HCT116 (cell line): ENCODE data around the gene TBC1D32. TPM values are rescaled to one million over a fixed set of nuclear protein-coding genes. Genes with fewer than 3 reads are reported as not detected.

ENCODE experiments used
- ATAC-seq: fragments of 200-7000 bp; cut with Tn5 transposase; 2 replicates; pipeline ENCODE4 v1.9.1; 2020; ENCODE audit warnings: mild to moderate bottlenecking, moderate library complexity
- BruUV-seq: library from RNA; stranded (reverse); fragments of 400-500 nt; replicated peaks from 2 replicates; lab custom pipeline; 2021; lab: Mats Ljungman, UMichigan
- CTCF ChIA-PET: fragments of 300-600 bp; sonication (Branson Sonifier 250); formaldehyde crosslinking; loops from one replicate; lab custom pipeline; 2021; ENCODE audit warnings: antibody characterized with exemption; lab: Charles Lee
- POLR2A ChIA-PET: fragments of 300-600, 350-600 bp; sonication (Branson Sonifier 250); formaldehyde crosslinking; loops from one replicate; lab custom pipeline; 2021; ENCODE audit warnings: antibody characterized with exemption; lab: Charles Lee
- RAD21 ChIA-PET, 2 experiments: fragments of 300-600 bp; sonication (Branson Sonifier 250); formaldehyde crosslinking; loops; one replicate each; lab custom pipeline; 2023; ENCODE audit warnings: low total read pairs in 2 of 2; ENCODE audit not compliant: uncharacterized antibody in 2 of 2, unreplicated experiment in 2 of 2, low non-redundant PET in 1 of 2; lab: Charles Lee
- DNase-seq: peaks from one replicate; pipeline ENCODE4 v3.0.0-alpha.2; 2010; ENCODE audit warnings: low read depth, low spot score
- H2AFZ ChIP-seq: fragments of 200-600 bp; shearing (Covaris generic), sonication (generic); 2 replicates; pipeline ENCODE4 v1.6.1; 2017; ENCODE audit warnings: low read depth, mixed run types, mixed read lengths, antibody characterized with exemption, low read length; ENCODE audit not compliant: poor library complexity, severe bottlenecking
- H3K27ac ChIP-seq: 2 replicates; pipeline ENCODE4 v1.5.1; 2012; ENCODE audit warnings: low read depth, low read length
- H3K27me3 ChIP-seq: fragments of 200-600 bp; sonication (generic); 2 replicates; pipeline ENCODE4 v1.6.1; 2016; ENCODE audit warnings: mixed run types, low read length, mixed read lengths; ENCODE audit not compliant: insufficient read depth
- H3K36me3 ChIP-seq, 2 experiments: fragments of 200-500 bp in 1 of 2; fragments of 200-600 bp in 1 of 2; sonication (Bioruptor generic) in 1 of 2; sonication (generic) in 1 of 2; 2 replicates each; pipeline versions ENCODE4 v1.5.1 to v1.6.1; 2014 to 2016; ENCODE audit warnings: low read length in 2 of 2, inconsistent platforms in 1 of 2, mixed read lengths in 1 of 2, mixed run types in 1 of 2; ENCODE audit not compliant: insufficient read depth in 2 of 2, control insufficient read depth in 1 of 2
- H3K4me1 ChIP-seq, 2 experiments: fragments of 200-600 bp in 1 of 2; sonication (generic) in 1 of 2; 2 replicates each; pipeline versions ENCODE4 v1.5.1 to v1.6.1; 2012 to 2017; ENCODE audit warnings: low read length in 2 of 2, inconsistent platforms in 1 of 2, mild to moderate bottlenecking in 1 of 2, mixed read lengths in 1 of 2, mixed run types in 1 of 2, moderate library complexity in 1 of 2; ENCODE audit not compliant: insufficient read depth in 2 of 2, control insufficient read depth in 1 of 2
- H3K4me2 ChIP-seq: fragments of 200-600 bp; sonication (generic); 2 replicates; pipeline ENCODE4 v1.6.1; 2017; ENCODE audit warnings: mixed run types, low read length, mixed read lengths
- H3K4me3 ChIP-seq, 2 experiments: fragments of 200-600 bp in 1 of 2; sonication (generic) in 1 of 2; replicated peaks in 1 of 2; 2 replicates each; pipeline ENCODE4 v1.5.1; 2011 to 2016; ENCODE audit warnings: low read length in 2 of 2, control low read depth in 1 of 2, low read depth in 1 of 2, mild to moderate bottlenecking in 1 of 2, mixed read lengths in 1 of 2, mixed run types in 1 of 2
- H3K79me2 ChIP-seq: fragments of 200-600 bp; sonication (generic); 2 replicates; pipeline ENCODE4 v1.6.1; 2017; ENCODE audit warnings: mild to moderate bottlenecking, mixed run types, low read length, moderate library complexity, mixed read lengths; ENCODE audit not compliant: insufficient read depth
- H3K9ac ChIP-seq: fragments of 200-600 bp; sonication (generic); 2 replicates; pipeline ENCODE4 v1.6.1; 2016; ENCODE audit warnings: low read length, mixed read lengths
- H3K9me2 ChIP-seq: fragments of 200-600 bp; sonication (generic), shearing (Covaris generic); 2 replicates; pipeline ENCODE4 v1.6.1; 2017; ENCODE audit warnings: mixed run types, mild to moderate bottlenecking, moderate library complexity; ENCODE audit not compliant: insufficient read depth
- H3K9me3 ChIP-seq, 2 experiments: fragments of 200-500 bp in 1 of 2; fragments of 200-600 bp in 1 of 2; sonication (Bioruptor generic) in 1 of 2; sonication (generic) in 1 of 2; 2 replicates each; pipeline ENCODE4 v1.6.1; 2014 to 2017; ENCODE audit warnings: low read length in 2 of 2, mixed read lengths in 2 of 2, inconsistent platforms in 1 of 2, low read depth in 1 of 2, mild to moderate bottlenecking in 1 of 2, mixed run types in 1 of 2, moderate library complexity in 1 of 2; ENCODE audit not compliant: control insufficient read depth in 1 of 2, insufficient read depth in 1 of 2
- H4K20me1 ChIP-seq: fragments of 200-600 bp; sonication (generic), shearing (Covaris generic); 2 replicates; pipeline ENCODE4 v1.6.1; 2017; ENCODE audit warnings: mixed run types, mild to moderate bottlenecking, moderate library complexity; ENCODE audit not compliant: insufficient read depth
- CBX3 ChIP-seq: IDR thresholded peaks from 2 replicates; pipeline ENCODE4 v1.6.1; 2012; ENCODE audit warnings: low read depth
- CEBPB ChIP-seq: IDR thresholded peaks from 2 replicates; pipeline ENCODE4 v1.6.1; 2012; ENCODE audit warnings: low read depth
- EGR1 ChIP-seq: IDR thresholded peaks from 2 replicates; pipeline ENCODE4 v1.6.1; 2012; ENCODE audit warnings: low read depth
- ELF1 ChIP-seq: IDR thresholded peaks from 2 replicates; pipeline ENCODE4 v1.6.1; 2012; ENCODE audit warnings: low read depth, borderline replicate concordance
- EZH2 ChIP-seq: fragments of 200-600 bp; sonication (generic); IDR thresholded peaks from 2 replicates; pipeline ENCODE4 v1.6.1; 2017; ENCODE audit warnings: antibody characterized with exemption, mixed run types
- FOSL1 ChIP-seq: IDR thresholded peaks from 2 replicates; pipeline ENCODE4 v1.6.1; 2012; ENCODE audit warnings: low read depth
- JUND ChIP-seq: IDR thresholded peaks from 2 replicates; pipeline ENCODE4 v1.6.1; 2012
- POLR2A ChIP-seq: IDR thresholded peaks from 2 replicates; pipeline ENCODE4 v1.7.0; 2011; ENCODE audit warnings: borderline replicate concordance; ENCODE audit not compliant: insufficient read depth, insufficient read length; ENCODE audit errors: extremely low read depth
- RAD21 ChIP-seq: IDR thresholded peaks from 2 replicates; pipeline ENCODE4 v1.6.1; 2012; ENCODE audit warnings: low read depth, mild to moderate bottlenecking
- SP1 ChIP-seq: IDR thresholded peaks from 2 replicates; pipeline ENCODE4 v1.6.1; 2012; ENCODE audit warnings: low read depth
- TCF7L2 ChIP-seq: IDR thresholded peaks from 2 replicates; pipeline ENCODE4 v1.7.0; 2011; ENCODE audit warnings: borderline replicate concordance, inconsistent platforms; ENCODE audit not compliant: insufficient read depth, insufficient read length; ENCODE audit errors: extremely low read depth
- YY1 ChIP-seq: IDR thresholded peaks from 2 replicates; pipeline ENCODE4 v1.6.1; 2011; ENCODE audit warnings: low read length, low read depth, moderate library complexity, mild to moderate bottlenecking; ENCODE audit not compliant: insufficient replicate concordance; ENCODE audit errors: extremely low read depth
- ZFX ChIP-seq: fragments of 450-650 bp; IDR thresholded peaks from 2 replicates; pipeline ENCODE4 v1.6.1; 2017
- ZNF274 ChIP-seq: fragments of 200-500 bp; sonication (Bioruptor generic); IDR thresholded peaks from 2 replicates; pipeline ENCODE4 v1.6.1; 2014; ENCODE audit warnings: mild to moderate bottlenecking, low read depth, low read length, inconsistent platforms
- intact Hi-C: fragments of 100-400 bp; cut with micrococcal nuclease; formaldehyde crosslinking; loops from 2 replicates; pipeline ENCODE4 v1.10.0; 2022
- total RNA-seq: library from RNA; stranded (reverse); gene quantifications from one replicate; pipeline ENCODE4 v1.2.1, GENCODE V29; 2021; ENCODE audit not compliant: unreplicated experiment
- TF ChIP-seq, protein P1 (sequence below): IDR thresholded peaks from 2 replicates; pipeline ENCODE4 v1.6.1; 2012
- TF ChIP-seq, protein P2 (sequence below): IDR thresholded peaks from 2 replicates; pipeline ENCODE4 v1.6.1; 2011; ENCODE audit warnings: mild to moderate bottlenecking, low read length, moderate library complexity; ENCODE audit not compliant: insufficient replicate concordance; ENCODE audit errors: extremely low read depth
- TF ChIP-seq, protein P3 (sequence below): IDR thresholded peaks from 2 replicates; pipeline ENCODE4 v1.6.1; 2012
- TF ChIP-seq, protein P4 (sequence below), 3 experiments: fragments of 200-600 bp in 1 of 3; sonication (generic) in 1 of 3; IDR thresholded peaks in 2 of 3; conservative IDR thresholded peaks in 1 of 3; 2 replicates each; pipeline ENCODE4 v1.5.1; 2012 to 2017; ENCODE audit warnings: low read depth in 2 of 3, low read length in 2 of 3, antibody characterized with exemption in 1 of 3, borderline replicate concordance in 1 of 3, control low read depth in 1 of 3, mild to moderate bottlenecking in 1 of 3, mixed read lengths in 1 of 3, mixed run types in 1 of 3, moderate library complexity in 1 of 3; ENCODE audit not compliant: insufficient read depth in 1 of 3
- TF ChIP-seq, protein P5 (sequence below): IDR thresholded peaks from 2 replicates; pipeline ENCODE4 v1.6.1; 2012; ENCODE audit warnings: low read depth

Gene TBC1D32
- total RNA-seq, 1 experiment from 2014 or later, result 13.8 TPM

DNA sequence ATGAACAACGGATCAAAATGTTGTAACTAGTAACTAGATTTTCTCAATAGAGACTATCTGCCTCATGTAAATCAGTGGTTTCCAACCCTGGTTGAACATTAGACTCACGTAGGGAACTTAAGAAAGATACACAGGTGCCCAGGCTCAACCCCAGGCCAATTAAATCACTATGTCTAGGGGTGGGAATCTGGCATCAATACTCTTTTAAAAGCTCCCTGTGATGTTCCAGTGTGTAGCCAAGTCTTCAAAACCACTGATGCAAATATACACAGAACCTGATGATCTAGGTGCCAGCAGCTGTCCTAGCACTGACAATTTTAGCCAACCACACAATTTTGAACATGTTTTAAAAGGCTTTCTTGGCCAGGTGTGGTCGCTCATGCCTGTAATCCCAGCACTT lies 128.7 kb downstream of the TBC1D32 start:
- Histone ChIP-seq H3K27me3 (no peaks in the 10 kb centered on the region), H2AFZ (no peak overlapping the region), H3K27ac (no peak overlapping the region), H4K20me1 (no peaks in the 10 kb centered on the region), H3K36me3 (no peaks in the 10 kb centered on the region), H3K79me2 (no peaks in the 10 kb centered on the region), H3K4me3 (no peak overlapping the region), H3K4me2 (no peak overlapping the region), H3K9me3 (no peaks in the 10 kb centered on the region), H3K4me1 (no peaks in the 10 kb centered on the region), H3K9ac (no peak overlapping the region), H3K9me2 (no peaks in the 10 kb centered on the region)
- ATAC-seq, result no peak
- DNase-seq, result no peak
- POLR2A ChIA-PET, result no interaction called here
- no TSS peak for BruUV-seq
- CTCF ChIA-PET, result no interaction called here
- RAD21 ChIA-PET, result no interaction called here
- intact Hi-C loops, result no loop called here
- TF ChIP-seq, protein P1, sequence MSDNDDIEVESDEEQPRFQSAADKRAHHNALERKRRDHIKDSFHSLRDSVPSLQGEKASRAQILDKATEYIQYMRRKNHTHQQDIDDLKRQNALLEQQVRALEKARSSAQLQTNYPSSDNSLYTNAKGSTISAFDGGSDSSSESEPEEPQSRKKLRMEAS, result no peak
- TF ChIP-seq CEBPB (no peak), YY1 (no peak), RAD21 (no peak), EGR1 (no peak), FOSL1 (no peak), JUND (no peak), SP1 (no peak), POLR2A (no peak), CBX3 (no peak), ZFX (no peak), EZH2 (no peak), ZNF274 (no peak), TCF7L2 (no peak), ELF1 (no peak)
- TF ChIP-seq, protein P2, sequence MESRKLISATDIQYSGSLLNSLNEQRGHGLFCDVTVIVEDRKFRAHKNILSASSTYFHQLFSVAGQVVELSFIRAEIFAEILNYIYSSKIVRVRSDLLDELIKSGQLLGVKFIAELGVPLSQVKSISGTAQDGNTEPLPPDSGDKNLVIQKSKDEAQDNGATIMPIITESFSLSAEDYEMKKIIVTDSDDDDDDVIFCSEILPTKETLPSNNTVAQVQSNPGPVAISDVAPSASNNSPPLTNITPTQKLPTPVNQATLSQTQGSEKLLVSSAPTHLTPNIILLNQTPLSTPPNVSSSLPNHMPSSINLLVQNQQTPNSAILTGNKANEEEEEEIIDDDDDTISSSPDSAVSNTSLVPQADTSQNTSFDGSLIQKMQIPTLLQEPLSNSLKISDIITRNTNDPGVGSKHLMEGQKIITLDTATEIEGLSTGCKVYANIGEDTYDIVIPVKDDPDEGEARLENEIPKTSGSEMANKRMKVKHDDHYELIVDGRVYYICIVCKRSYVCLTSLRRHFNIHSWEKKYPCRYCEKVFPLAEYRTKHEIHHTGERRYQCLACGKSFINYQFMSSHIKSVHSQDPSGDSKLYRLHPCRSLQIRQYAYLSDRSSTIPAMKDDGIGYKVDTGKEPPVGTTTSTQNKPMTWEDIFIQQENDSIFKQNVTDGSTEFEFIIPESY, result no peak
- TF ChIP-seq, protein P3, sequence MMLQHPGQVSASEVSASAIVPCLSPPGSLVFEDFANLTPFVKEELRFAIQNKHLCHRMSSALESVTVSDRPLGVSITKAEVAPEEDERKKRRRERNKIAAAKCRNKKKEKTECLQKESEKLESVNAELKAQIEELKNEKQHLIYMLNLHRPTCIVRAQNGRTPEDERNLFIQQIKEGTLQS, result no peak
- TF ChIP-seq, protein P4, sequence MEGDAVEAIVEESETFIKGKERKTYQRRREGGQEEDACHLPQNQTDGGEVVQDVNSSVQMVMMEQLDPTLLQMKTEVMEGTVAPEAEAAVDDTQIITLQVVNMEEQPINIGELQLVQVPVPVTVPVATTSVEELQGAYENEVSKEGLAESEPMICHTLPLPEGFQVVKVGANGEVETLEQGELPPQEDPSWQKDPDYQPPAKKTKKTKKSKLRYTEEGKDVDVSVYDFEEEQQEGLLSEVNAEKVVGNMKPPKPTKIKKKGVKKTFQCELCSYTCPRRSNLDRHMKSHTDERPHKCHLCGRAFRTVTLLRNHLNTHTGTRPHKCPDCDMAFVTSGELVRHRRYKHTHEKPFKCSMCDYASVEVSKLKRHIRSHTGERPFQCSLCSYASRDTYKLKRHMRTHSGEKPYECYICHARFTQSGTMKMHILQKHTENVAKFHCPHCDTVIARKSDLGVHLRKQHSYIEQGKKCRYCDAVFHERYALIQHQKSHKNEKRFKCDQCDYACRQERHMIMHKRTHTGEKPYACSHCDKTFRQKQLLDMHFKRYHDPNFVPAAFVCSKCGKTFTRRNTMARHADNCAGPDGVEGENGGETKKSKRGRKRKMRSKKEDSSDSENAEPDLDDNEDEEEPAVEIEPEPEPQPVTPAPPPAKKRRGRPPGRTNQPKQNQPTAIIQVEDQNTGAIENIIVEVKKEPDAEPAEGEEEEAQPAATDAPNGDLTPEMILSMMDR (IDR thresholded peaks at IDR 0.05 in 2 of 3, conservative IDR thresholded peaks at IDR 0.05 in 1 of 3; ENCODE audit: borderline replicate concordance in 1 of 3, insufficient read depth in 1 of 3, low read depth in 2 of 3, low read length in 2 of 3), result no peak
- TF ChIP-seq, protein P5, sequence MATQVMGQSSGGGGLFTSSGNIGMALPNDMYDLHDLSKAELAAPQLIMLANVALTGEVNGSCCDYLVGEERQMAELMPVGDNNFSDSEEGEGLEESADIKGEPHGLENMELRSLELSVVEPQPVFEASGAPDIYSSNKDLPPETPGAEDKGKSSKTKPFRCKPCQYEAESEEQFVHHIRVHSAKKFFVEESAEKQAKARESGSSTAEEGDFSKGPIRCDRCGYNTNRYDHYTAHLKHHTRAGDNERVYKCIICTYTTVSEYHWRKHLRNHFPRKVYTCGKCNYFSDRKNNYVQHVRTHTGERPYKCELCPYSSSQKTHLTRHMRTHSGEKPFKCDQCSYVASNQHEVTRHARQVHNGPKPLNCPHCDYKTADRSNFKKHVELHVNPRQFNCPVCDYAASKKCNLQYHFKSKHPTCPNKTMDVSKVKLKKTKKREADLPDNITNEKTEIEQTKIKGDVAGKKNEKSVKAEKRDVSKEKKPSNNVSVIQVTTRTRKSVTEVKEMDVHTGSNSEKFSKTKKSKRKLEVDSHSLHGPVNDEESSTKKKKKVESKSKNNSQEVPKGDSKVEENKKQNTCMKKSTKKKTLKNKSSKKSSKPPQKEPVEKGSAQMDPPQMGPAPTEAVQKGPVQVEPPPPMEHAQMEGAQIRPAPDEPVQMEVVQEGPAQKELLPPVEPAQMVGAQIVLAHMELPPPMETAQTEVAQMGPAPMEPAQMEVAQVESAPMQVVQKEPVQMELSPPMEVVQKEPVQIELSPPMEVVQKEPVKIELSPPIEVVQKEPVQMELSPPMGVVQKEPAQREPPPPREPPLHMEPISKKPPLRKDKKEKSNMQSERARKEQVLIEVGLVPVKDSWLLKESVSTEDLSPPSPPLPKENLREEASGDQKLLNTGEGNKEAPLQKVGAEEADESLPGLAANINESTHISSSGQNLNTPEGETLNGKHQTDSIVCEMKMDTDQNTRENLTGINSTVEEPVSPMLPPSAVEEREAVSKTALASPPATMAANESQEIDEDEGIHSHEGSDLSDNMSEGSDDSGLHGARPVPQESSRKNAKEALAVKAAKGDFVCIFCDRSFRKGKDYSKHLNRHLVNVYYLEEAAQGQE, result no peak
- TF ChIP-seq, all 23 proteins: peak for 0
